T-helper 2 cell treated with Interferon-gamma antibody and Interleukin-4, amounts not matched to agents 5 μg/mL and 100 μg/mL, for 36 hours (primary cell): ENCODE measurements around the gene DNAI2.

Source experiments
- DNase-seq: peaks from one replicate; pipeline ENCODE4 v3.0.0; 2021; ENCODE audit warnings: low spot score
- H3K27ac Mint-ChIP-seq: one replicate; pipeline ENCODE4 v1.8.0; 2021; ENCODE audit warnings: mild to moderate bottlenecking, mixed read lengths
- H3K27me3 Mint-ChIP-seq: one replicate; pipeline ENCODE4 v1.8.0; 2021; ENCODE audit warnings: low read depth, mixed read lengths
- H3K36me3 Mint-ChIP-seq: one replicate; pipeline ENCODE4 v1.8.0; 2021; ENCODE audit warnings: low read depth, mixed read lengths
- H3K4me1 Mint-ChIP-seq: one replicate; pipeline ENCODE4 v1.8.0; 2021; ENCODE audit warnings: low read depth, mixed read lengths
- H3K4me3 Mint-ChIP-seq: one replicate; pipeline ENCODE4 v1.8.0; 2022; ENCODE audit warnings: mild to moderate bottlenecking, moderate library complexity, mixed read lengths
- H3K9me3 Mint-ChIP-seq: one replicate; pipeline ENCODE4 v1.8.0; 2021; ENCODE audit warnings: mixed read lengths

The DNAI2 gene

GRCh38 chr17:74292495-74292894, 18.5 kb downstream of the DNAI2 start:
- H3K36me3 Mint-ChIP-seq: no peaks in the 10 kb centered on the region
- H3K27ac Mint-ChIP-seq: no peak overlapping the region
- DNase-seq: no peak
- H3K4me1 Mint-ChIP-seq: peaks cover 23% of the 10 kb centered on the region
- H3K27me3 Mint-ChIP-seq: no peaks in the 10 kb centered on the region
- no peaks in the 10 kb centered on the region for H3K9me3 Mint-ChIP-seq
- no peak overlapping the region for H3K4me3 Mint-ChIP-seq

- H3K27me3 Mint-ChIP-seq: peaks cover 2% of the 10 kb centered on the region
- no peaks in the 10 kb centered on the region for H3K9me3 Mint-ChIP-seq
- no peak overlapping the region for H3K27ac Mint-ChIP-seq
Observed at GRCh38 chr17:74295625-74296547, 21.9 kb downstream of the DNAI2 start.

GRCh38 chr17:74296548-74296936, 22.5 kb downstream of the DNAI2 start:
- no peaks in the 10 kb centered on the region for H3K9me3 Mint-ChIP-seq
- no peak overlapping the region for H3K4me3 Mint-ChIP-seq
- no peaks in the 10 kb centered on the region for H3K36me3 Mint-ChIP-seq
- H3K4me1 Mint-ChIP-seq: peaks cover 21% of the 10 kb centered on the region
- peaks cover 2% of the 10 kb centered on the region for H3K27me3 Mint-ChIP-seq
- peak; percentile 37 for DNase-seq
- H3K27ac Mint-ChIP-seq: no peak overlapping the region

More at GRCh38 chr17:74295625-74296547, 21.9 kb downstream of the DNAI2 start:
- Mint-ChIP-seq H3K36me3 (no peaks in the 10 kb centered on the region), H3K4me3 (no peak overlapping the region), H3K4me1 (peaks cover 16% of the 10 kb centered on the region)
- DNase-seq: no peak

GRCh38 chr17:74297941-74298340, 23.9 kb downstream of the DNAI2 start:
- peak; percentile 55 for DNase-seq
- Mint-ChIP-seq H3K27me3 (peaks cover 2% of the 10 kb centered on the region), H3K4me3 (no peak overlapping the region), H3K4me1 (peaks cover 22% of the 10 kb centered on the region), H3K36me3 (no peaks in the 10 kb centered on the region), H3K27ac (no peak overlapping the region), H3K9me3 (no peaks in the 10 kb centered on the region)

GRCh38 chr17:74298778-74299177, 24.7 kb downstream of the DNAI2 start:
- no peak overlapping the region for H3K4me3 Mint-ChIP-seq
- no peak for DNase-seq
- peaks cover 2% of the 10 kb centered on the region for H3K27me3 Mint-ChIP-seq
- peaks cover 22% of the 10 kb centered on the region for H3K4me1 Mint-ChIP-seq
- no peaks in the 10 kb centered on the region for H3K36me3 Mint-ChIP-seq
- no peaks in the 10 kb centered on the region for H3K9me3 Mint-ChIP-seq
- no peak overlapping the region for H3K27ac Mint-ChIP-seq

- Mint-ChIP-seq H3K9me3 (no peaks in the 10 kb centered on the region), H3K4me1 (peaks cover 22% of the 10 kb centered on the region), H3K36me3 (no peaks in the 10 kb centered on the region), H3K4me3 (no peak overlapping the region), H3K27ac (no peak overlapping the region), H3K27me3 (peaks cover 2% of the 10 kb centered on the region)
- DNase-seq: no peak
Observed at GRCh38 chr17:74299226-74300009, 25.4 kb downstream of the DNAI2 start.

GRCh38 chr17:74303305-74303704, 29.3 kb downstream of the DNAI2 start:
- Mint-ChIP-seq H3K27ac (no peak overlapping the region), H3K4me1 (peaks cover 18% of the 10 kb centered on the region), H3K4me3 (no peak overlapping the region), H3K27me3 (peaks cover 6% of the 10 kb centered on the region), H3K36me3 (no peaks in the 10 kb centered on the region), H3K9me3 (no peaks in the 10 kb centered on the region)
- DNase-seq: no peak

- H3K4me1 Mint-ChIP-seq: peaks cover 19% of the 10 kb centered on the region
- no peak overlapping the region for H3K4me3 Mint-ChIP-seq
- DNase-seq: no peak
- H3K9me3 Mint-ChIP-seq: no peaks in the 10 kb centered on the region
- no peaks in the 10 kb centered on the region for H3K36me3 Mint-ChIP-seq
- H3K27ac Mint-ChIP-seq: no peak overlapping the region
- peaks cover 6% of the 10 kb centered on the region for H3K27me3 Mint-ChIP-seq
Observed at GRCh38 chr17:74304184-74304583, 30.1 kb downstream of the DNAI2 start.

GRCh38 chr17:74305865-74306654, 32.0 kb downstream of the DNAI2 start:
- no peaks in the 10 kb centered on the region for H3K9me3 Mint-ChIP-seq
- H3K27ac Mint-ChIP-seq: no peak overlapping the region
- H3K27me3 Mint-ChIP-seq: peaks cover 4% of the 10 kb centered on the region
- peaks cover 18% of the 10 kb centered on the region for H3K4me1 Mint-ChIP-seq
- DNase-seq: no peak
- no peak overlapping the region for H3K4me3 Mint-ChIP-seq
- no peaks in the 10 kb centered on the region for H3K36me3 Mint-ChIP-seq

- peaks cover 12% of the 10 kb centered on the region for H3K4me1 Mint-ChIP-seq
- H3K27ac Mint-ChIP-seq: no peak overlapping the region
- H3K36me3 Mint-ChIP-seq: no peaks in the 10 kb centered on the region
- peaks cover 4% of the 10 kb centered on the region for H3K27me3 Mint-ChIP-seq
- no peak overlapping the region for H3K4me3 Mint-ChIP-seq
- peaks cover 8% of the 10 kb centered on the region for H3K9me3 Mint-ChIP-seq
- no peak for DNase-seq
Observed at GRCh38 chr17:74307984-74308773, 34.1 kb downstream of the DNAI2 start.

GRCh38 chr17:74309902-74310301, 35.9 kb downstream of the DNAI2 start:
- Mint-ChIP-seq H3K4me3 (no peak overlapping the region), H3K4me1 (peaks cover 12% of the 10 kb centered on the region), H3K36me3 (no peaks in the 10 kb centered on the region), H3K27ac (no peak overlapping the region), H3K27me3 (peaks cover 4% of the 10 kb centered on the region), H3K9me3 (peaks cover 8% of the 10 kb centered on the region)
- DNase-seq: no peak

GRCh38 chr17:74314877-74315276, 40.8 kb downstream of the DNAI2 start:
- no peak overlapping the region for H3K27ac Mint-ChIP-seq
- DNase-seq: no peak
- no peaks in the 10 kb centered on the region for H3K4me1 Mint-ChIP-seq
- no peaks in the 10 kb centered on the region for H3K36me3 Mint-ChIP-seq
- H3K9me3 Mint-ChIP-seq: peaks cover 8% of the 10 kb centered on the region
- no peaks in the 10 kb centered on the region for H3K27me3 Mint-ChIP-seq
- H3K4me3 Mint-ChIP-seq: no peak overlapping the region

- DNase-seq: no peak
- Mint-ChIP-seq H3K4me1 (no peaks in the 10 kb centered on the region), H3K36me3 (no peaks in the 10 kb centered on the region), H3K27me3 (peaks cover 4% of the 10 kb centered on the region), H3K4me3 (no peak overlapping the region), H3K27ac (no peak overlapping the region), H3K9me3 (peaks cover 8% of the 10 kb centered on the region)
Observed at GRCh38 chr17:74316220-74316619, 42.2 kb downstream of the DNAI2 start.
